SK-N-SH (cell line): ENCODE results near the gene C1QL1. TPM values are rescaled to one million over a fixed set of nuclear protein-coding genes. Genes with fewer than 3 reads are reported as not detected.

ENCODE experiments used
- CTCF ChIA-PET: fragments of 300-600, 350-600 bp; formaldehyde crosslinking; extraction: SDS; loops from one replicate; lab custom pipeline; 2021; lab: Yijun Ruan, JAX
- POLR2A ChIA-PET: fragments of 350-600 bp; sonication (Branson Sonifier 250); formaldehyde crosslinking; extraction: SDS; loops from one replicate; lab custom pipeline; 2020; ENCODE audit warnings: antibody characterized with exemption, inconsistent platforms; lab: Yijun Ruan, JAX
- DNase-seq: peaks from one replicate; pipeline ENCODE4 v3.0.0; 2012
- H2AFZ ChIP-seq: fragments of 200-600 bp; sonication (generic); 2 replicates; pipeline ENCODE4 v1.8.1; 2016; ENCODE audit warnings: antibody characterized with exemption, mild to moderate bottlenecking, low read depth
- H3F3A ChIP-seq: fragments of 200-600 bp; sonication (generic); replicated peaks from 2 replicates; pipeline ENCODE3; 2016; ENCODE audit warnings: antibody characterized with exemption, mild to moderate bottlenecking; ENCODE audit not compliant: insufficient read depth
- H3K27ac ChIP-seq, 2 experiments: fragments of 200-500 bp in 1 of 2; fragments of 200-600 bp in 1 of 2; sonication (Bioruptor generic) in 1 of 2; sonication (generic), shearing (Covaris generic) in 1 of 2; 2 replicates each; pipeline versions ENCODE4 v1.5.1 to v1.6.1; 2014 to 2016; ENCODE audit warnings: low read depth in 2 of 2, inconsistent platforms in 1 of 2, low read length in 1 of 2, mild to moderate bottlenecking in 1 of 2, mixed read lengths in 1 of 2
- H3K27me3 ChIP-seq: fragments of 200-600 bp; sonication (generic), shearing (Covaris generic); 2 replicates; pipeline ENCODE4 v1.6.1; 2016; ENCODE audit warnings: mixed run types; ENCODE audit not compliant: insufficient read depth
- H3K36me3 ChIP-seq, 2 experiments: fragments of 200-500 bp in 1 of 2; fragments of 200-600 bp in 1 of 2; sonication (Bioruptor generic) in 1 of 2; sonication (generic) in 1 of 2; replicated peaks in 1 of 2; 2 replicates each; pipeline versions ENCODE3 to v1.5.1; 2014 to 2016; ENCODE audit warnings: low read length in 1 of 2, mild to moderate bottlenecking in 1 of 2; ENCODE audit not compliant: insufficient read depth in 2 of 2, control insufficient read depth in 1 of 2
- H3K4me1 ChIP-seq, 2 experiments: fragments of 200-500 bp in 1 of 2; fragments of 200-600 bp in 1 of 2; sonication (Bioruptor generic) in 1 of 2; sonication (generic), shearing (Covaris generic) in 1 of 2; 2 replicates each; pipeline versions ENCODE4 v1.5.1 to v1.6.1; 2014 to 2016; ENCODE audit warnings: low read depth in 1 of 2, low read length in 1 of 2, mixed run types in 1 of 2; ENCODE audit not compliant: insufficient read depth in 2 of 2, control insufficient read depth in 1 of 2
- H3K4me2 ChIP-seq: fragments of 200-600 bp; sonication (generic), shearing (Covaris generic); 2 replicates; pipeline ENCODE4 v1.6.1; 2017; ENCODE audit warnings: mixed run types
- H3K4me3 ChIP-seq, 2 experiments: fragments of 200-500 bp in 1 of 2; fragments of 200-600 bp in 1 of 2; sonication (Bioruptor generic) in 1 of 2; sonication (generic), shearing (Covaris generic) in 1 of 2; 2 replicates each; pipeline versions ENCODE4 v1.5.1 to v1.8.1; 2014 to 2016; ENCODE audit warnings: low read depth in 2 of 2, inconsistent platforms in 1 of 2, low read length in 1 of 2, mild to moderate bottlenecking in 1 of 2, mixed read lengths in 1 of 2, moderate library complexity in 1 of 2
- H3K79me2 ChIP-seq: fragments of 200-600 bp; sonication (generic); 2 replicates; pipeline ENCODE4 v1.8.1; 2017; ENCODE audit warnings: mild to moderate bottlenecking; ENCODE audit not compliant: insufficient read depth
- H3K9ac ChIP-seq: fragments of 200-600 bp; sonication (generic); 2 replicates; pipeline ENCODE4 v1.6.1; 2017; ENCODE audit warnings: mixed run types
- H3K9me2 ChIP-seq: fragments of 200-600 bp; sonication (generic); 2 replicates; pipeline ENCODE4 v1.6.1; 2017; ENCODE audit warnings: mixed run types
- H3K9me3 ChIP-seq: fragments of 200-600 bp; sonication (generic); 2 replicates; pipeline ENCODE4 v1.6.1; 2017; ENCODE audit warnings: mixed run types, mild to moderate bottlenecking, moderate library complexity
- H4K20me1 ChIP-seq: fragments of 200-600 bp; sonication (generic); 2 replicates; pipeline ENCODE4 v1.6.1; 2017; ENCODE audit warnings: mild to moderate bottlenecking, mixed run types; ENCODE audit not compliant: insufficient read depth
- CHD2 ChIP-seq: fragments of 150-350 bp; IDR thresholded peaks from 2 replicates; pipeline ENCODE4 v1.6.1; 2018; ENCODE audit warnings: low read length; ENCODE audit not compliant: partially characterized antibody
- ELF1 ChIP-seq: IDR thresholded peaks from 2 replicates; pipeline ENCODE4 v1.4.0; 2012
- EP300 ChIP-seq, 2 experiments: IDR thresholded peaks; 2 replicates each; pipeline versions ENCODE4 v1.4.0 to v1.6.1; 2012; ENCODE audit warnings: borderline replicate concordance in 1 of 2, low read depth in 1 of 2, low read length in 1 of 2
- EZH2phosphoT487 ChIP-seq: fragments of 200-600 bp; sonication (generic); IDR thresholded peaks from 2 replicates; pipeline ENCODE4 v1.6.1; 2017; ENCODE audit warnings: low read depth, mixed run types, mild to moderate bottlenecking, antibody characterized with exemption, moderate library complexity, borderline replicate concordance
- FOSL2 ChIP-seq: IDR thresholded peaks from 2 replicates; pipeline ENCODE4 v1.4.0; 2012; ENCODE audit warnings: low read depth, mild to moderate bottlenecking, moderate library complexity, borderline replicate concordance
- GABPA ChIP-seq: IDR thresholded peaks from 2 replicates; pipeline ENCODE4 v1.4.0; 2012; ENCODE audit warnings: low read depth, mild to moderate bottlenecking
- IRF3 ChIP-seq: fragments of 150-350 bp; IDR thresholded peaks from 2 replicates; pipeline ENCODE4 v1.6.1; 2016; ENCODE audit warnings: mild to moderate bottlenecking, low read depth, low read length
- JUND ChIP-seq: IDR thresholded peaks from 2 replicates; pipeline ENCODE4 v1.4.0; 2012
- MAX ChIP-seq: IDR thresholded peaks from 2 replicates; pipeline ENCODE4 v1.4.0; 2012; ENCODE audit warnings: low read depth
- MEF2A ChIP-seq: IDR thresholded peaks from 2 replicates; pipeline ENCODE4 v1.4.0; 2012; ENCODE audit warnings: low read depth, borderline replicate concordance
- MXI1 ChIP-seq: IDR thresholded peaks from 2 replicates; pipeline ENCODE4 v1.6.1; 2012; ENCODE audit warnings: mild to moderate bottlenecking, low read depth, low read length, improper control_type of control experiment
- PBX3 ChIP-seq: IDR thresholded peaks from 2 replicates; pipeline ENCODE4; 2012
- REST ChIP-seq: IDR thresholded peaks from 2 replicates; pipeline ENCODE4 v1.6.1; 2012; ENCODE audit warnings: mild to moderate bottlenecking, low read depth, low read length, moderate library complexity
- RFX5 ChIP-seq: IDR thresholded peaks from 2 replicates; pipeline ENCODE4 v1.6.1; 2012; ENCODE audit warnings: mild to moderate bottlenecking, improper control_type of control experiment, low read length
- RXRA ChIP-seq: IDR thresholded peaks from 2 replicates; pipeline ENCODE4 v1.4.0; 2012; ENCODE audit warnings: low read depth, mild to moderate bottlenecking, borderline replicate concordance
- SIN3A ChIP-seq: IDR thresholded peaks from 2 replicates; pipeline ENCODE4 v1.6.1; 2012; ENCODE audit warnings: low read depth, mild to moderate bottlenecking, low read length, moderate library complexity, borderline replicate concordance
- TAF1 ChIP-seq: IDR thresholded peaks from 2 replicates; pipeline ENCODE4 v1.6.1; 2012; ENCODE audit warnings: low read depth, mild to moderate bottlenecking, low read length, moderate library complexity, borderline replicate concordance
- TCF12 ChIP-seq: IDR thresholded peaks from 2 replicates; pipeline ENCODE4 v1.4.0; 2012
- ZBTB33 ChIP-seq: IDR thresholded peaks from 2 replicates; pipeline ENCODE4 v1.4.0; 2012; ENCODE audit warnings: low read depth, borderline replicate concordance
- WGBS: methylation state at CpG from one replicate; pipeline ENCODE4 v1.1.6; 2017; ENCODE audit warnings: low lambda C conversion rate; 5-methylcytosine and 5-hydroxymethylcytosine counted together
- polyA plus RNA-seq, 3 experiments: library from polyadenylated mRNA; depleted of rRNA; stranded (reverse); fragments of >200 nt; gene quantifications; 2 replicates each; pipeline ENCODE4 v1.2.3, GENCODE V29; 2012

C1QL1 gene
- polyA plus RNA-seq, 1 of the 3 experiments (the other 2 are of a cell fraction), result 11.9 TPM

GRCh38 chr17:44948315-44948795 is 19.7 kb downstream of the C1QL1 start (continued):
- TF ChIP-seq EP300 (IDR thresholded peaks at IDR 0.05; ENCODE audit: borderline replicate concordance in 1 of 2, low read depth in 1 of 2, low read length in 1 of 2) (no peak), TAF1 (no peak), PBX3 (no peak)

GRCh38 chr17:44947461-44948314 is 20.4 kb downstream of the C1QL1 start, which contains the start of gene KIF18B:
TSS of gene KIF18B (minus strand) at chr17:44947773. CDS start at chr17:44936344, 11,429 bp downstream.
- ChIA-PET POLR2A (interaction anchor here (1.2 to 1.3 kb wide), 3 partner anchors 10 to 84 kb away, joined by 3 read pairs; no protein-coding TSS in a partner anchor), CTCF (interaction anchor here (0.7 to 1.7 kb wide), 8 partner anchors 9 to 211 kb away, joined by 3 to 7 read pairs (median 4); partner anchors contain the start of gene PLCD3)
- H3K27me3 ChIP-seq, result no peaks in the 10 kb centered on the region
- H4K20me1 ChIP-seq, result no peaks in the 10 kb centered on the region
- peaks cover 49% of the 10 kb centered on the region for H3K79me2 ChIP-seq
- 8% methylated on average over 39 of the region's 62 CpGs for WGBS
- H3K9ac ChIP-seq, result peak within 1 kb of the TSS; percentile 85
- H3K9me3 ChIP-seq, result no peaks in the 10 kb centered on the region
- H3K4me3 ChIP-seq, result peak within 1 kb of the TSS; percentile 72 to 74
- peak within 1 kb of the TSS; percentile 61 to 82 for H3K27ac ChIP-seq
- H2AFZ ChIP-seq, result peak within 1 kb of the TSS; percentile 69
- peak; percentile 96 for DNase-seq
- no peaks in the 10 kb centered on the region for H3K9me2 ChIP-seq
- H3F3A ChIP-seq, result peaks cover 13% of the 10 kb centered on the region
- peak within 1 kb of the TSS; percentile 95 for H3K4me2 ChIP-seq
- peaks cover 0 to 6% of the 10 kb centered on the region in 2 experiments; a peak in 1 of 4 replicates for H3K4me1 ChIP-seq
- H3K36me3 ChIP-seq, result peaks cover 0 to 16% of the 10 kb centered on the region in 2 experiments
- TF ChIP-seq TAF1, result peak; percentile 86
- TF ChIP-seq ELF1, result peak; percentile 84
- 0 out of 2 replicates have a peak, but pooled peaks have one; percentile 45 for TF ChIP-seq MAX
- no peak for TF ChIP-seq TCF12
- TF ChIP-seq EZH2phosphoT487, result no peak
- TF ChIP-seq IRF3, result peak; percentile 57; the same call in 1 of the 2 replicates
- TF ChIP-seq MXI1, result peak; percentile 97
- no peak for TF ChIP-seq MEF2A
- TF ChIP-seq CHD2, result peak; percentile 98
- peak; percentile 85 for TF ChIP-seq GABPA
- TF ChIP-seq SIN3A, result peak; percentile 99
- no peak for TF ChIP-seq JUND
- TF ChIP-seq PBX3, result no peak
- no peak for TF ChIP-seq RXRA
- peak; percentile 68 for TF ChIP-seq RFX5
- TF ChIP-seq REST, result peak; percentile 70
- peak; percentile 92 for TF ChIP-seq ZBTB33
- no peak for TF ChIP-seq FOSL2
